CD14-positive monocyte (primary cell): ENCODE data around the gene FNDC3B. TPM values are rescaled to one million over a fixed set of nuclear protein-coding genes. Genes with fewer than 3 reads are reported as not detected.

Source experiments
- DNase-seq, 3 donors: peaks; one replicate each; pipeline ENCODE4 v3.0.0-alpha.2; 2011 to 2022
- H2AFZ ChIP-seq: 2 replicates; pipeline ENCODE4 v1.6.0; 2012; ENCODE audit warnings: mild to moderate bottlenecking, low read depth, low read length, inconsistent platforms; ENCODE audit not compliant: insufficient read depth, poor library complexity, severe bottlenecking
- H3K27ac ChIP-seq, 2 donors: 1 replicate in 1 of 2; 2 replicates in 1 of 2; pipeline ENCODE4 v1.5.1; 2012 to 2013; ENCODE audit warnings: low read length in 2 of 2, control low read depth in 1 of 2, inconsistent platforms in 1 of 2, low read depth in 1 of 2, mild to moderate bottlenecking in 1 of 2
- H3K27me3 ChIP-seq, 2 donors: one replicate each; pipeline versions ENCODE4 v1.6.0 to v1.6.1; 2011 to 2013; ENCODE audit warnings: low read length in 2 of 2; ENCODE audit not compliant: control insufficient read depth in 2 of 2, insufficient read depth in 2 of 2
- H3K36me3 ChIP-seq, 2 donors: replicated peaks in 1 of 2; 1 replicate in 1 of 2; 2 replicates in 1 of 2; pipeline versions ENCODE4 v1.5.1 to v1.6.1; 2012 to 2013; ENCODE audit warnings: low read length in 2 of 2, control low read depth in 1 of 2, inconsistent platforms in 1 of 2, mild to moderate bottlenecking in 1 of 2; ENCODE audit not compliant: insufficient read depth in 2 of 2, control insufficient read depth in 1 of 2
- H3K4me1 ChIP-seq, 2 donors: 1 replicate in 1 of 2; 2 replicates in 1 of 2; pipeline versions ENCODE4 v1.5.1 to v1.6.1; 2012 to 2013; ENCODE audit warnings: low read length in 2 of 2, control low read depth in 1 of 2, inconsistent platforms in 1 of 2, mild to moderate bottlenecking in 1 of 2, moderate library complexity in 1 of 2; ENCODE audit not compliant: insufficient read depth in 2 of 2, control insufficient read depth in 1 of 2
- H3K4me2 ChIP-seq: replicated peaks from 2 replicates; pipeline ENCODE3; 2012; ENCODE audit warnings: low read length, moderate library complexity, mild to moderate bottlenecking; ENCODE audit not compliant: poor library complexity, severe bottlenecking; ENCODE audit errors: extremely low read depth
- H3K4me3 ChIP-seq, 3 experiments: fragments of 200-600 bp in 1 of 3; sonication (generic) in 1 of 3; replicated peaks in 1 of 3; 1 replicate in 2 of 3; 2 replicates in 1 of 3; pipeline ENCODE4 v1.5.1; 2011 to 2013; ENCODE audit warnings: low read length in 3 of 3, mild to moderate bottlenecking in 3 of 3, control low read depth in 2 of 3, low read depth in 2 of 3, inconsistent platforms in 1 of 3, moderate library complexity in 1 of 3
- H3K79me2 ChIP-seq: 2 replicates; pipeline ENCODE4 v1.6.0; 2012; ENCODE audit warnings: mild to moderate bottlenecking, control low read depth, inconsistent platforms, low read length, moderate library complexity; ENCODE audit not compliant: insufficient read depth
- H3K9ac ChIP-seq: 2 replicates; pipeline ENCODE4 v1.6.0; 2017; ENCODE audit warnings: low read length, mild to moderate bottlenecking; ENCODE audit not compliant: insufficient read depth, poor library complexity, severe bottlenecking
- H3K9me3 ChIP-seq, 2 donors: replicated peaks in 1 of 2; 1 replicate in 1 of 2; 2 replicates in 1 of 2; pipeline versions ENCODE4 v1.5.1 to v1.6.1; 2012 to 2013; ENCODE audit warnings: low read length in 2 of 2, control low read depth in 1 of 2; ENCODE audit not compliant: control insufficient read depth in 1 of 2, insufficient read depth in 1 of 2
- H4K20me1 ChIP-seq: 2 replicates; pipeline ENCODE4 v1.6.0; 2012; ENCODE audit warnings: mild to moderate bottlenecking, low read length, control low read depth, moderate library complexity; ENCODE audit not compliant: insufficient read depth
- H3K27ac Mint-ChIP-seq, 7 donors: one replicate each; pipeline ENCODE4 v1.8.0; 2020; ENCODE audit warnings: mild to moderate bottlenecking in 7 of 7, mixed read lengths in 7 of 7, moderate library complexity in 6 of 7, inconsistent platforms in 2 of 7
- H3K27me3 Mint-ChIP-seq, 3 donors: one replicate each; pipeline ENCODE4 v1.8.0; 2021 to 2022; ENCODE audit warnings: low read depth in 3 of 3, mild to moderate bottlenecking in 3 of 3, mixed read lengths in 3 of 3, moderate library complexity in 3 of 3, inconsistent platforms in 1 of 3
- H3K36me3 Mint-ChIP-seq, 2 donors: one replicate each; pipeline ENCODE4 v1.8.0; 2020; ENCODE audit warnings: mixed read lengths in 2 of 2, inconsistent platforms in 1 of 2, mild to moderate bottlenecking in 1 of 2
- H3K4me1 Mint-ChIP-seq: one replicate; pipeline ENCODE4 v1.8.0; 2020; ENCODE audit warnings: mild to moderate bottlenecking, mixed read lengths
- H3K4me3 Mint-ChIP-seq, 2 donors: one replicate each; pipeline ENCODE4 v1.8.0; 2020; ENCODE audit warnings: mild to moderate bottlenecking in 2 of 2, mixed read lengths in 2 of 2, moderate library complexity in 1 of 2
- H3K9me3 Mint-ChIP-seq, 7 donors: one replicate each; pipeline ENCODE4 v1.8.0; 2020 to 2022; ENCODE audit warnings: mixed read lengths in 7 of 7, mild to moderate bottlenecking in 6 of 7, moderate library complexity in 6 of 7, inconsistent platforms in 2 of 7
- whole genome bisulfite sequencing: methylation state at CpG from one replicate; pipeline ENCODE4 v1.1.5; 2013; ENCODE audit warnings: missing lambda C conversion rate; ENCODE audit not compliant: insufficient coverage; 5-methylcytosine and 5-hydroxymethylcytosine counted together
- intact Hi-C, 2 donors: fragments of 100-400 bp; cut with micrococcal nuclease; formaldehyde crosslinking; loops; one replicate each; pipeline versions ENCODE4 v1.15.0 to v1.15.1; 2023
- polyA plus RNA-seq, 3 donors: library from polyadenylated mRNA; depleted of rRNA in 1 of 3; unstranded in 2 of 3; stranded (reverse) in 1 of 3; fragments of 300-500 nt in 2 of 3; fragments of >200 nt in 1 of 3; fragmentation: Illumina TruSeq in 2 of 3; gene quantifications; 1 replicate in 2 of 3; 2 replicates in 1 of 3; pipeline ENCODE4 v1.2.3, GENCODE V29; 2012 to 2021
- TF ChIP-seq, protein P1 (sequence below): fragments of 200-600 bp; IDR thresholded peaks from one replicate; pipeline ENCODE4 v1.8.0; 2022; ENCODE audit warnings: antibody characterized with exemption, mild to moderate bottlenecking

FNDC3B gene
- polyA plus RNA-seq, 3 donors = 19.6 to 36.1 (median 25.7) TPM

DNA sequence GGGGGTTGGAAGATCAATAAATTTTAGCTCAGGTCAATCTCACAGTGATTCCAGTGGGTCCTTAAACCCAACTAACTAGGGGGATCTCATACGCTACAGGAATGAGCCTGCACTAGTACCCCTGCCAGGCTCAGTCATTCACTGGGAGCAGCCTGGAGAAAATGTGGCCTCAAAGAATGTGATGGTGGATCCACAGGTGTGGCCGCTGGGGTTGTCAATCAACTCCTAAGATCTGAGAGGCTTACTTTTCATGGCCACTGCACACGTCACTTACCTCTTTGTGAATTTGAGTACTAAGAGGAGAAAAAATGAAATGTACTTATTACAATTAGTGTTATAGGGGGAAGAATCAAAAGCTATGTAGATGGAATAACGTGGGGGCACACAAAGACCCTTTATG is 17.5 kb upstream of the FNDC3B start:
- TF ChIP-seq, protein P1, sequence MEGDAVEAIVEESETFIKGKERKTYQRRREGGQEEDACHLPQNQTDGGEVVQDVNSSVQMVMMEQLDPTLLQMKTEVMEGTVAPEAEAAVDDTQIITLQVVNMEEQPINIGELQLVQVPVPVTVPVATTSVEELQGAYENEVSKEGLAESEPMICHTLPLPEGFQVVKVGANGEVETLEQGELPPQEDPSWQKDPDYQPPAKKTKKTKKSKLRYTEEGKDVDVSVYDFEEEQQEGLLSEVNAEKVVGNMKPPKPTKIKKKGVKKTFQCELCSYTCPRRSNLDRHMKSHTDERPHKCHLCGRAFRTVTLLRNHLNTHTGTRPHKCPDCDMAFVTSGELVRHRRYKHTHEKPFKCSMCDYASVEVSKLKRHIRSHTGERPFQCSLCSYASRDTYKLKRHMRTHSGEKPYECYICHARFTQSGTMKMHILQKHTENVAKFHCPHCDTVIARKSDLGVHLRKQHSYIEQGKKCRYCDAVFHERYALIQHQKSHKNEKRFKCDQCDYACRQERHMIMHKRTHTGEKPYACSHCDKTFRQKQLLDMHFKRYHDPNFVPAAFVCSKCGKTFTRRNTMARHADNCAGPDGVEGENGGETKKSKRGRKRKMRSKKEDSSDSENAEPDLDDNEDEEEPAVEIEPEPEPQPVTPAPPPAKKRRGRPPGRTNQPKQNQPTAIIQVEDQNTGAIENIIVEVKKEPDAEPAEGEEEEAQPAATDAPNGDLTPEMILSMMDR = no peak

DNA sequence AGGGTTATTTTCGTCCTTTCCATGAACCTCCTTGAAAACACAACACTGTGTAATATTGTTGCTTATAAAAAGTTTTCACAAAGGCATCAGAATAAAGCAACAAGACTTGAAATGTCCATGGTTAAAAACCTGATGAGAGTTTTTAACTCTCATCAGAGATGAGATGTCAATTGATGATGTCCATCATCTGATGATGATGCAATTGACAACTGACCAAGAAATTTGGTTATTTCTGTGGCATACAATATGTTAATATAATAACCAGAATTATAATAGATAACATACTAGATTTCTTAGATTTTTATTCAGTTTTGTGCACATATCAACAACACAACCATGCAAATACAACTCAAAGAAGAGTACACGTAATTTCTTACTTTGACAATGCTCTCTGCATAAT is 15.5 kb upstream of the FNDC3B start:
- Mint-ChIP-seq H3K27me3 (no peaks in the 10 kb centered on the region), H3K4me3 (no peak overlapping the region), H3K36me3 (no peaks in the 10 kb centered on the region), H3K27ac (no peak overlapping the region), H3K9me3 (peaks cover 0 to 3% (median 0%) of the 10 kb centered on the region in 7 donors), H3K4me1 (peaks cover under 1% of the 10 kb centered on the region)
- Histone ChIP-seq H3K4me2 (no peak overlapping the region), H3K36me3 (no peaks in the 10 kb centered on the region), H3K9ac (no peak overlapping the region), H3K9me3 (no peaks in the 10 kb centered on the region), H2AFZ (no peak overlapping the region), H3K27me3 (no peaks in the 10 kb centered on the region), H3K4me1 (peaks cover 3 to 4% of the 10 kb centered on the region in 2 donors), H3K4me3 (no peak overlapping the region), H3K79me2 (no peaks in the 10 kb centered on the region), H4K20me1 (no peaks in the 10 kb centered on the region), H3K27ac (no peak overlapping the region)
- intact Hi-C loops = no loop called here
- WGBS = no CpG with 5 or more reads among the region's 2 CpGs
- DNase-seq = no peak
- TF ChIP-seq, protein P1 = no peak

More for the DNA sequence above, 17.5 kb upstream of the FNDC3B start:
- H3K4me3 Mint-ChIP-seq = no peak overlapping the region
- Histone ChIP-seq H3K4me3 (no peak overlapping the region), H3K27ac (no peak overlapping the region), H3K27me3 (no peaks in the 10 kb centered on the region), H2AFZ (no peak overlapping the region), H4K20me1 (no peaks in the 10 kb centered on the region), H3K79me2 (no peaks in the 10 kb centered on the region), H3K36me3 (no peaks in the 10 kb centered on the region), H3K9me3 (no peaks in the 10 kb centered on the region), H3K4me1 (no peaks in the 10 kb centered on the region), H3K4me2 (no peak overlapping the region), H3K9ac (no peak overlapping the region)
- no peak for DNase-seq
- no peaks in the 10 kb centered on the region for H3K27me3 Mint-ChIP-seq
- H3K27ac Mint-ChIP-seq = no peak overlapping the region
- WGBS = 100% methylated on average over 2 of the region's 4 CpGs
- peaks cover 0 to 2% of the 10 kb centered on the region in 2 donors for H3K36me3 Mint-ChIP-seq
- no peaks in the 10 kb centered on the region for H3K4me1 Mint-ChIP-seq
- peaks cover 0 to 3% (median 2%) of the 10 kb centered on the region in 7 donors for H3K9me3 Mint-ChIP-seq
- intact Hi-C loops = no loop called here
